C4-2B (cell line): ENCODE data around the gene TRAF2.

ENCODE experiments used
- CTCF ChIP-seq: fragments of 450-650 bp; conservative IDR thresholded peaks from 2 replicates; pipeline ENCODE4 v1.5.1; 2017; ENCODE audit warnings: mild to moderate bottlenecking
- ZFX ChIP-seq: fragments of 450-650 bp; IDR thresholded peaks from 2 replicates; pipeline ENCODE4 v1.6.1; 2017

GRCh38 chr9:136868644-136869043 lies 17.7 kb upstream of the TRAF2 start:
- TF ChIP-seq CTCF, result no peak
- no peak for TF ChIP-seq ZFX
